ENCODE measurements around the gene RNF212. TPM values are rescaled to one million over a fixed set of nuclear protein-coding genes. Genes with fewer than 3 reads are reported as not detected.

Gene RNF212
- total and polyA plus RNA-seq, 5 experiments from 2014 or later: 3.1 to 8.5 (median 4.4) TPM

- Mint-ChIP-seq H3K4me1 (peaks cover 0 to 9% (median 5%) of the 10 kb centered on the region in 4 donors), H3K27ac (peak overlapping the region in 2 of 10 donors; percentile 17 to 48), H3K9me3 (no peaks in the 10 kb centered on the region), H3K4me3 (peak overlapping the region in 3 of 10 donors; percentile 8 to 46 (median 39)), H3K36me3 (no peaks in the 10 kb centered on the region), H3K27me3 (peaks cover 2 to 21% (median 17%) of the 10 kb centered on the region in 5 donors)
- POLR2A ChIA-PET: interaction anchor here (1.0 kb wide), 1 partner anchor 14 kb away, joined by 3 read pairs; no protein-coding TSS in a partner anchor
- ATAC-seq (no peak), DNase-seq (no peak)
Measured at GRCh38 chr4:1041147-1041935, 72.0 kb downstream of the RNF212 start.

- Mint-ChIP-seq H3K36me3 (no peaks in the 10 kb centered on the region), H3K4me3 (no peak overlapping the region), H3K9me3 (no peaks in the 10 kb centered on the region), H3K27ac (no peak overlapping the region), H3K27me3 (peaks cover 2 to 19% (median 15%) of the 10 kb centered on the region in 5 donors), H3K4me1 (peaks cover 0 to 9% (median 5%) of the 10 kb centered on the region in 4 donors)
- DNase-seq (no peak), ATAC-seq (no peak)
- POLR2A ChIA-PET: no interaction called here
Measured at GRCh38 chr4:1040344-1041146, 72.8 kb downstream of the RNF212 start.

GRCh38 chr4:1039493-1040343 is 73.6 kb downstream of the RNF212 start:
- ATAC-seq: no peak
- no peak overlapping the region for H3K27ac Mint-ChIP-seq

GRCh38 chr4:1038948-1039492 is 74.3 kb downstream of the RNF212 start:
- no peaks in the 10 kb centered on the region for H3K9me3 Mint-ChIP-seq
- no peak overlapping the region for H3K27ac Mint-ChIP-seq
- no peak overlapping the region for H3K4me3 Mint-ChIP-seq
- ATAC-seq (no peak), DNase-seq (no peak)
- H3K4me1 Mint-ChIP-seq: peaks cover 0 to 9% (median 5%) of the 10 kb centered on the region in 4 donors
- POLR2A ChIA-PET: no interaction called here
- H3K36me3 Mint-ChIP-seq: no peaks in the 10 kb centered on the region
- peaks cover 2 to 9% (median 4%) of the 10 kb centered on the region in 5 donors for H3K27me3 Mint-ChIP-seq

More at GRCh38 chr4:1039493-1040343, 73.6 kb downstream of the RNF212 start:
- peaks cover 0 to 9% (median 5%) of the 10 kb centered on the region in 4 donors for H3K4me1 Mint-ChIP-seq
- peaks cover 2 to 12% (median 7%) of the 10 kb centered on the region in 5 donors for H3K27me3 Mint-ChIP-seq
- no peaks in the 10 kb centered on the region for H3K36me3 Mint-ChIP-seq
- H3K4me3 Mint-ChIP-seq: no peak overlapping the region
- no peak for DNase-seq
- POLR2A ChIA-PET: no interaction called here
- no peaks in the 10 kb centered on the region for H3K9me3 Mint-ChIP-seq

GRCh38 chr4:1036976-1037810 is 76.2 kb downstream of the RNF212 start:
- DNase-seq: no peak
- Mint-ChIP-seq H3K27me3 (peaks cover 0 to 6% (median 0%) of the 10 kb centered on the region in 5 donors), H3K36me3 (no peaks in the 10 kb centered on the region), H3K4me3 (no peak overlapping the region), H3K27ac (no peak overlapping the region), H3K9me3 (no peaks in the 10 kb centered on the region), H3K4me1 (peaks cover 0 to 7% (median 1%) of the 10 kb centered on the region in 4 donors)
- no peak for ATAC-seq
- POLR2A ChIA-PET: no interaction called here

- Mint-ChIP-seq H3K4me3 (no peak overlapping the region), H3K4me1 (no peaks in the 10 kb centered on the region), H3K27me3 (peaks cover 0 to 6% (median 0%) of the 10 kb centered on the region in 5 donors), H3K27ac (no peak overlapping the region), H3K9me3 (no peaks in the 10 kb centered on the region), H3K36me3 (no peaks in the 10 kb centered on the region)
- ATAC-seq: no peak
- POLR2A ChIA-PET: no interaction called here
- DNase-seq: no peak
Measured at GRCh38 chr4:1036095-1036494, 77.3 kb downstream of the RNF212 start.

- peaks cover 0 to 6% (median 0%) of the 10 kb centered on the region in 5 donors for H3K27me3 Mint-ChIP-seq
- H3K9me3 Mint-ChIP-seq: no peaks in the 10 kb centered on the region
- DNase-seq (no peak), ATAC-seq (no peak)
- H3K27ac Mint-ChIP-seq: no peak overlapping the region
- H3K4me3 Mint-ChIP-seq: no peak overlapping the region
- no peaks in the 10 kb centered on the region for H3K4me1 Mint-ChIP-seq
- H3K36me3 Mint-ChIP-seq: no peaks in the 10 kb centered on the region
- POLR2A ChIA-PET: interaction anchor here (0.6 kb wide), 1 partner anchor 1807 kb away, joined by 3 read pairs; no protein-coding TSS in a partner anchor
Measured at GRCh38 chr4:1035510-1035909, 77.9 kb downstream of the RNF212 start.

GRCh38 chr4:1033840-1034551 is 79.4 kb downstream of the RNF212 start:
- Mint-ChIP-seq H3K36me3 (no peaks in the 10 kb centered on the region), H3K9me3 (no peaks in the 10 kb centered on the region), H3K27me3 (peaks cover 0 to 6% (median 0%) of the 10 kb centered on the region in 5 donors), H3K4me1 (no peaks in the 10 kb centered on the region), H3K27ac (no peak overlapping the region), H3K4me3 (no peak overlapping the region)
- DNase-seq: no peak
- ATAC-seq: no peak
- POLR2A ChIA-PET: no interaction called here

GRCh38 chr4:1032861-1033260 is 80.5 kb downstream of the RNF212 start:
- Mint-ChIP-seq H3K4me3 (no peak overlapping the region), H3K9me3 (no peaks in the 10 kb centered on the region), H3K4me1 (no peaks in the 10 kb centered on the region), H3K27ac (no peak overlapping the region), H3K27me3 (peaks cover 0 to 6% (median 0%) of the 10 kb centered on the region in 5 donors), H3K36me3 (no peaks in the 10 kb centered on the region)
- POLR2A ChIA-PET: no interaction called here
- ATAC-seq: no peak
- no peak for DNase-seq

- H3K4me1 Mint-ChIP-seq: no peaks in the 10 kb centered on the region
- POLR2A ChIA-PET: no interaction called here
- no peak overlapping the region for H3K27ac Mint-ChIP-seq
- no peaks in the 10 kb centered on the region for H3K36me3 Mint-ChIP-seq
- DNase-seq (no peak), ATAC-seq (no peak)
- H3K27me3 Mint-ChIP-seq: peaks cover 0 to 6% (median 0%) of the 10 kb centered on the region in 5 donors
- H3K9me3 Mint-ChIP-seq: no peaks in the 10 kb centered on the region
- no peak overlapping the region for H3K4me3 Mint-ChIP-seq
Measured at GRCh38 chr4:1031956-1032795, 81.2 kb downstream of the RNF212 start.
